ENCODE results near the gene CDYL. TPM values are rescaled to one million over a fixed set of nuclear protein-coding genes. Genes with fewer than 3 reads are reported as not detected.

Gene CDYL
- total RNA-seq, 1 donor from 2014 or later = 47.2 TPM

DNA sequence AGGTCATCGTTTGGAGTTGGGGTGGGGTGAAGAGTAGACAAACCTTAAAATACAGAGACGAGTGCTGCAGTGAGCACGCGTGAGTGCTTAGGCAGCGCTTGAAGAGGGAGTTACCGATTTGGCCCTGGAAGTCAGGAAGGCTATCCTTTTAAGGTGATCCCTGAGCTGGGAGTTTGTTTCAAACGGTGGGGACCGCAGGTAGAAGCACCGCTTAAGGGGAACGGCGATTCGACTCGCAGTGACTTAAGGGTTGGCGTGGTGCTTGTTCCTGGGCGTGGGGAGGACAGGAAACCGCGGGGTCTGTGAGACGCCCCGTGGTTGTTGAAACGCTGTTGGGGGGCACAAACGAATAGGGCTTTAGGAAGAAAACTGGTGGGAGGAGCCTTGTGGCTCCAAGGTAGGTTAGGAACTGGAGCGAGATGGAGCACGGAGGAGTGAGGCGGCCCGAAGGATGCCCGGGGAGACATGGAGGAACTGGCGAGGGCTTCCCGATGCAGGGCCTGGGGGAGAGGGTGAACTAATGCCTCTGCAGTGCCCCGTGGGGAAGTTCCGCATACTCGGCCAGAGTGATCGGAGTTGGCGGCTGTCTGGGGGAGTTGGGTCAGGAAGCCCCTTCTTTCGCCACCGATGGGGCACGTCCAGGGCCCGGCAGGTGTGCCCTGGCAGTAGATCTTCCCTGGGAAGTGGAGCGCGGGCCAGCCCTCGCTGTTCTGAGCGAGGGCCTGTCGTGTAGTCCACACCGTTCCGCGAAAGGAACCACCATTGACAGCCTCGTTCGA, 1.3 kb upstream of the CDYL start:
- no peak for DNase-seq (ENCODE audit: low read depth, low spot score)

DNA sequence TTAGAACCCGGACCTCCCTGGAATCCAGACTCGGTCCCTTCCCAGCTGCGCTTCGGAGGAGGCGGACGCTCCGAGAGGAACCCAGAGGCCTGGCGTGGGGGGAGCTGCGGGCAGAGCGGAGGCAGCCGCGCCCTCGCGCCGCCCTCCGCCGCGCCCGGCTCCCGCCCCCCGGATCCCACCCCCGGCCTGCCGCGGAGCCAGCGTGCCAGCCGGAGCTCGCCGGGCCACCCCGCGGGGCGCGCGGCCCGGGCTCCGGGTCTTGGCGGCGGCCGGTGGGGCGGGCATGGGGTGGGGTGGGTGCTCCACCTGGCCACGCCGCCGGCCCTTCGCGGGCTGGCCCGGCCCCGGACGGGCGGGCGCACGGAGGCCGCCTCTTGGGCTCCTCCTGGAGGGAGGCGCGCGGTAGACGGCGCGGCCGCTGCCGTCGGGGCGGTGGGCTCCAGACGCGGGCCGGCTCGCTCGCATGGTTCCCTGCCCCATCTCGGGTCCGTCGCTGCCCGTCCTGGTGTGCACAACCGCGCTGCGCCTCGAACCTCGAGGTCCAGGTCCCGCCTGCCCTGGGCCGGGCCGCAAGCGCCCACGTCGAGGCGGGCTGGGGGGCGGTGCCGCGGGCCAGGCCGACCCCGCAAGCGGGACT, 592 bp upstream of the CDYL start:
- DNase-seq (ENCODE audit: low read depth, low spot score) = peak; percentile 32

DNA sequence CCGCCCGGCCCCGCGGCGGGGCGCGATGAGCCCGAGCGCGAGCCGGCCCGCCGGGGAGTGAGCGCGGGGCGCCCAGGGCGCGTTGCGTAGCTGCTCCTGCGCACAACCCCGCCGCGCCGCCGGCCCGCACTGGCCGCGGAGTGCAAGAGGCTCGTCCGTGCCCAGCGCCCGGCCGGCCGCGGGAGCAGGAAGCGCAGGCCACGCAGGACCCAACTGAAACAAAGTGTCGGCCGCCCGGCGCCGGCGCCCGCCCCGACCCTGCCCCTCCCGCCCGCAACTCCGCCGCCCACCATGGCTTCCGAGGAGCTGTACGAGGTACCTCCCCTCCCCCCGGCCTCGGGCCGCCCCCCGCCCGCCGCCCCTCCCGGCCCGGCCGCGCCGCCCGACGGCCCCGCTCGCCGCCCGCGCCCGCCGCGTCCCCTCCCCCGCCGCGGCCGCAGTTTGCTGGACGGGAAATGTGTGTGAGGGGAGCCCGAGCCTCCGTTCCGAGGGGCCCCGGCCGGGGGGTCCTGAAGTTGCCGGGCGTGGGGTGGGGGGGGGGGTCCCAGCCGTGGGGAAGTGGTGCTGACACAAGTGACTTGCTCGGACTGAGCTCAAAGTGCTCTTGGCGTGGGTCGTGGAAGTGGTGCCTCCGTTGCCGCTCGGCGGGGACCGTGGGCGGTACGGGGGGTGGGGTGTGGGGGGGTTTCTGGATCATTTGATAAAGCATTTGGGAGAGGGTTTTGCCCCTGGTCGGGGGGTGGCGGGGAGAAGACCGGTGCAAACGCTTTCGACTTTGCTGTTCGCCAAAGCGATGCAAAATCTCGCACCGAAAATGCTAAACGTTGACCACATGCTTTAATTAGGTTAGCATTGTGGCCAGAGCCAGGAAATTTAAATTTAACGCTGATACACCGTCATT, 539 bp downstream of the CDYL start:
- no peak for DNase-seq (ENCODE audit: low read depth, low spot score)

DNA sequence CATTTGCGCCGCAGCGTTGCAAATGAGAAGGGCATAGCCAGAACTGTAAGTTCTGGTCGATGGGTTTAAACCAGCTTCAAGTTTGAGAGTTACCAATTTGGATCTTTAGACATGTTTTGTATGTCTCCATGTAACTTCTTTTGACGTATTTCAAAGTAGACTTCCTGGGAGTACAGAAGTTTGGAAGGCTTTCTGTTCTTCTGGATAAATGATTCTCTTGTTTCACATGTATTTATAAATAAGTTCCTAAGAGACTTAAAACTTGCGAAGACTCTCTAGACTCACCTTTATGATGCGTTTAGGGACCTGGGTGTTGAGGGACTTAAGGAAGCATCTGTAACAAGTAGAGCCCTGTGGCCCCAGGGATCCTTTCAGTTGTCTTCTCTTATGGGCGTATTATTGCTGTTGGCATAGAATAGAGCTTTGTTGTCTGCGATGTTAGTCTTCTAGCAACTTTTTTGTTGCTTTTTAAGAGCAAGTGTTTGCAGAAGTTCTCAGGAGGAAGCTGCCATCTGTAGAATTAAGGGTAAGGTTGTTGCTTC, 1.3 kb downstream of the CDYL start:
- no peak for DNase-seq (ENCODE audit: low read depth, low spot score)

DNA sequence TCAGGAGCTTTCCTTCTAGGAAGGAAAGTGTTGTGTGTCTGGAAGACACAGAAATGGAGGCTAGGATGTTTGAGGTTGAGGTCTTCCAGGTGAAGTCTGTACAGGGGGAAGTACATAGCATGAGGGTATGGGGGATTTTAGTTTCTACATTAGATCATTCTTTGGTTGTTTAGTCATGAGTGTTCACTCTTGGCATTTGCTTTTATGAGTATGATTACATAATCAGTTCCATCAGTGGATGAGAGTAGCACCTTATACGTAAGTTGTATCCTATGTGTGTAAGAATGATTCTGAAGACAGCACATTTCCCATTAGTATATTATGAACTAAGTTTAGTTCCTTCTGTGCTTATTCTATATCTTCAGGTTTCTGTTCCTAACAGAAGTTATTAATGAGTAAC, 1.9 kb downstream of the CDYL start:
- DNase-seq (ENCODE audit: low read depth, low spot score) = no peak

DNA sequence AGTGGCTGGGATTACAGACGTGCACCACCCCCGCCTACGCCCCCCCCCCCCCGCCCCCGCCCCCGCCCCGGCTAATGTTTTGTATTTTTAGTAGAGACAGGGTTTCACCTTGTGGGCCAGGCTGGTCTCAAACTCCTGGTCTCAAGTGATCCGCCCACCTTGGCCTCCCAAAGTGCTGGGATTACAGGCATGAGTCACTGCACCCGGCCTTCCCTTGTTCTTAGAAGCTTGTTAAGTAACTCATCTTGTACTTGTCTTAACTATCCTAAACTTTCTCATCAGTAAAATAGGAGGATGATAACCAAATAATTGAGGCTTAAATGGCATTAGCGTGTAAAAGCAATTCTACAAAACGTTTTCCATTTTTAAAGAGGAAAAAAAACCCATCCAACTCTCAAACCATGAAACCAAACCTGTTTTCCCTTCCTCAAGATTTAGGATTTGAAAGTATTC, 4.2 kb downstream of the CDYL start:
- no peak for DNase-seq (ENCODE audit: low read depth, low spot score)

DNA sequence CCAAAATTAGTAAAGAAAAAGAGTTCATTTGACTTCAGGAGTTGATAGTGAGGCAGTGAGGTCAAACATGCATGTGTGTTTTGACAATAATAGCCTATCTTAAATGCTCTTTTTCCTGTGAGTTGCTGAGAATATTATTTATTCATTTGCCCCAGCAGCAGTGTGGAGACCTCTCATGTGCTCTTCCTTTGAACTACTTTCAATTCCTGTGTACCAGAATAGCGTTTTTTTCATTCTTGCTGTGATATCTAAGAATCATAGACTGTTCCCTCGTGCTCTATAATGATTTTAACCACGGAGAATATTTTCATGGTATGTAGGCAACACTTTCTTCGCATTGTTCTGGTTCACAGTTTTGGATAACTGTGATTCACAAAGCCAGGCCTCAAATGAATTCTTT, 5.2 kb downstream of the CDYL start:
- DNase-seq (ENCODE audit: low read depth, low spot score) = no peak

DNA sequence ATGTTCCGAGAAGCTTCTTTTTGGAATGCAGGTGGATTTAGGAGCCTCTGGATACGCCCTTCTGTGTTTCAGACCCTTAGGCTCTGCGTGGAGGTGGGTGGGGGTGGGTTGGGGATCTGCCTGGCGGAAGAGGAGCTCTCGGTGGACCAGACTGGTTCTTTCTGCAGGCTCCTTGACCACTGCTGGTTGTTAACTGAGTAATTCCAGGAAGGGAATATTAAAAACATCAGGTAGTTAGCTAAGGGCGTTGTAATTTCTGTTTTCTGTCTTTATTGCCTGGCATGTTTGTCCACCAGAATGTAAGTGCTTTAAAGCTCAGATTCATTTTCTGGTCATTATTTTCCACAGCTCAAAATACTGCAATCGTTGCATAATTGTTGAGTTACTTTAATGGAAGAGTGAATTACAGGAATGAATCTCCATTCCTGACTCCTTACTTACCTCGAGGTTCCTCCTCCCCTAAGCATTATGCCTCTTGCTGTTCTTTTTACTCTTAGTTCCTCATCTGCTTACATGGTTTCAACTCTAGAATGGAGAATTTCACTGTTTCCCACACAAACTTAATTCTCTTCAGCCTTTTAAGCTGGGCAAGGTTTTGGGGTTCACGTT, 5.9 kb downstream of the CDYL start:
- DNase-seq (ENCODE audit: low read depth, low spot score) = no peak

DNA sequence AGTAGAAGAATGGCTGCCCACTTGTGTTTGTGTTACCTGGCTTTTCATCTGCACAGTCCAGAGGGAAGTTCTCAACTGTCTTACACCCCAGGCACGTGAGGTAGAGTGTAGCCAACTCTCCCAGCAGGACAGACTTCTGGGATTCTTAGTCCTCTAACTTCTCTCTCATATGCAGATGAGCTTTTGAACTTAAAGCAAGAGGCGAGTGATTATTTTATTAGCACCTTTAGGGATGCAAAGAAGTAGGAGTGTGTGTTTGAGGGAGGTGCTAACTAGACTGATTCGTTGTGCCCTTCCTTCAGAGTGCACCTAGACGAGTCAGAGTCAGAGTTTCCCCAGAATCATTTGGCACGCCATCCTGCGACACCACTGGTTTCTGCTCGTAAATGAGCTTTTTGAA, 10.8 kb downstream of the CDYL start:
- DNase-seq (ENCODE audit: low read depth, low spot score) = no peak

DNA sequence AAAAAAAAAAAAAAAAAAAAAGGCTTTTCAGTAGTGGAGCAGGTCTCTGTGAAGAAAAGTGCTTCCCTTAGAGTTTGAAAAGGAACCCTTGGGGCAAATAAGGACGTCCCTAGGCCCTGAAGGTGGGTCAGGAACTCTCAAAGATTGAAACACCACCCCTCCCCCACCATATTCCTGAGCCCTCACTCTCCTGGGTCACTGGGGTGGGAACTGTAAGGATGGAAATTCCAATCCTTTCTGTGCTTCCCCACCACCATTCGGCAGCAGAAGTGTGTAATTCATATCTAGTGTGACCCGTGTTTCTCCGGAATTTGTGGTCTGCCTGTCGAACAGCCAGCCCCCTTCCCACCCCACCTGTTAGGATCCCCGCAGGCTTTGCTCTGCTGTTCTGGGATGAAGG, 12.3 kb downstream of the CDYL start:
- DNase-seq (ENCODE audit: low read depth, low spot score) = no peak

DNA sequence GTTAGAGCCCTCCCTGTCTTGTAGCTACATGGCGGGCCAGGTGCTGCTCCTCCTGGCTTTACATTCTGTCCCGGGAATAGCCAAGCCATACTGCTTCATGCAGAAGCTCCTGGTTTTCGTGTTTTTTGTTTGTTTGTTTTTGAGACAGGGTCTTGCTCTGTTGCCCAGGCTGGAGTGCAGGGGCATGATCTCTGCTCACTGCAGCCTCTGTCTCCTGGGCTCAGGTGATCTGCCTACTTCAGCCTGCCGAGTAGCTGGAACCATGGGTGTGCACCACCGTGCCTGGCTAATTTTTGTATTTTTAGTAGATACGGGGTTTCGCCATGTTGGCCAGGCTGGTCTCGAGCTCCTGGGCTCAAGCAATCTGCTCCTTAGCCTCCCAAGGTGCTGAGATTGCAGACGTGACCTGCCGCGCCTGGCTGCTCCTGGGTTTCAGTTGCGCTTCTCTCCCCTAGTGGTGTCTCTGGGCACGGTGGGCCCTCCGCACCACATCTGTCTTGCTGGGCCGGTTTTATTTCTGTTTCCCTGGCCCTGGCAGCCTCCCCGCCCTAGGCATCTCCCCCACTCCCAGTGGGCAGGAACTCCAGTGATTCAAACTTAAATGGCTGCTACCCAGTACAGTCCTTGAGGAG, 12.9 kb downstream of the CDYL start:
- DNase-seq (ENCODE audit: low read depth, low spot score) = no peak

DNA sequence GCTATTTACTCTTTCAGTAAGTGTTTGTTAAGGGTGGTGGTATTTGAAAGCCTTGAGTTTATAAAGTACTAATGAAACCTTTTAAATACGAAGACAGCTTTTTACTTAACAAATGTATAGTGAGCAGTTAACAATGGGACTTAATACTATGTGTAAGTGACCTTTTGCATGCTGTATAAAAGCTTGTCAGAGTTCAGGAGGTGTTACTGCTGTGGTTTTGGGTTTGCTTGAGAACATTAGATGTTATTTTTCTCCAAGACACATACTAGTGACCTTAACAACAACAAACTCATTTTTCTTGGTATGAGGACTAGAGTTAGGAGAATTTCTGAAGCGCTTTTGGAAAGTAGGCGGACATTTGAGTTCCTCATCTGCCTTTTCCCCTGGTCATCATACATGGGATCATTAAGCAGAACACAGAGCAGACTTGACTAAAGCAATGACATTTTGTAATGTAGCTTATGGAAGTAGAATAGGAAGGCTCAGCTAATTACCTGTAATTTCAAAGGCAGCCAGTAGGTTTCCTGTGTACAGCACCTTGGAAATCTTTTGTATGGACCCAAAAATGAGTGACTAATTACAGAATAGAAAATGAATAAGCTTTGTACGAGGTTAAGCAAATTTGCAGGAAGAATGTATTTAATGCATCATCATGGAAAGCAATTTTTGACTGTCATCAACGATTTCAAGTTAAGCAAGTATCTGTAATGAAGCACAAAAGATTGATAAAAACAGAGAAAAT, 14.1 kb downstream of the CDYL start:
- no peak for DNase-seq (ENCODE audit: low read depth, low spot score)

DNA sequence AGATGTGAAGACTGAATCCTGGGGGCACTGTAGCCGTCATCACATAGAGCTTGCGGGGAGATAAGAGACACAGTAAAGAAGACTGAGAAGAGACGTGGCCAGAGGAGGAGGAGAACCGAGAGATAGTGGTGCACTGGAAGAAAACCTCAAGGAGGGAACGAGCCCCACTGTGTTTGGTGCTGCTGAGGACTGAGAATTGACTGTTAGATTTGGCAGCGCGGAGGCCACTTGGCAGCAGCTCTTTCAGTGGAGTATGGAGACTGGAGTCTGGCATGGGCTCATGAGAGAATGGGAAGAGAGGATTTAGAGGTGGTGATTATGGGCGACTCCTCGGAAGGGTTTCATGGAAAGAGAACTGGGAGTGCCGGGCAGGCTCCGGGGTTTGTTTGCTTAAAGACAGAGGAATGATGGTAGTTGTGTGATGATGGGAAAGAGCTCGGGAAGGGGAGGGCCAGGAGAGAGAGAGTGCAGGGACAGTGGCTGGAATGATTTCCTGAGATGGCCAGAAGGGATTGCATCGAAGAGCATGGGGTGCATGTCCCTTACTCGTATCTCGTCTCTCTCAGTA, 18.0 kb downstream of the CDYL start:
- no peak for DNase-seq (ENCODE audit: low read depth, low spot score)

DNA sequence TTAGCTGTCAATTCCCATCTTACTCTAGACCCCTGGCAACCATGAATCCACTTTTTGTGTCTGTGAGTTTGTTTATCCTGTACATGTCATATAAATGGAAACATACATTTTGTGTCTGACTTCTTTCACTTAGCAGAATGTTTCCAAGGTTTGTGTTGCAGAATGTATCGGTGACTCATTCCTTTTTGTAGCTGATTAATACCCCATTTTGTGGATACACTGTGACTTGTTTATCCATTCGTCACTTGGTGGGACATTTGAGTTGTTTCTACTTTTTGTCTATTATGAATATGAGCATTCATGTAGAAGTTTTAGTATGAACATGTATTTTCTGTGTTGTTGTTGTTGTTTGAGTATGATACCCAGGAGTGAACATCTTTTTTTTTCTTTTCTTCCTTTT, 21.4 kb downstream of the CDYL start:
- no peak for DNase-seq (ENCODE audit: low read depth, low spot score)

DNA sequence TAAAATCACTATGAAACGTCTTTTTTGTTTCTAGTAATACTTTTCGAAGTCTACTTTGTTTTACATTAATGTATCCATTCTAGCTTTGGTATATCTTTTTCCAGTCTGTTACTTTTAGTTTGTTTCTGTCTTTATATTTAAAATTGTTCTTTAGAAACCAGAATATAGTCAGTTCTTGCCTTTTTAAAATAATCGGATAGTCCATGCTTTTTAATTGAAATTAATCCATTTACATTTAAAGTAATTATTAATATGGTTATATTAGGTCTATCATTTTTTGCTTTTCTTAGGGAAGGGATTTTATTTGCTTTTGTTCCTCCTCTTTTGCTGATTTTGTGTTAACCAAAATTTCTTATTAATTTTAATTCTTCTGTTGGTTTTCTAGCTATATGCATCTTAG, 23.7 kb downstream of the CDYL start:
- DNase-seq (ENCODE audit: low read depth, low spot score) = no peak

DNA sequence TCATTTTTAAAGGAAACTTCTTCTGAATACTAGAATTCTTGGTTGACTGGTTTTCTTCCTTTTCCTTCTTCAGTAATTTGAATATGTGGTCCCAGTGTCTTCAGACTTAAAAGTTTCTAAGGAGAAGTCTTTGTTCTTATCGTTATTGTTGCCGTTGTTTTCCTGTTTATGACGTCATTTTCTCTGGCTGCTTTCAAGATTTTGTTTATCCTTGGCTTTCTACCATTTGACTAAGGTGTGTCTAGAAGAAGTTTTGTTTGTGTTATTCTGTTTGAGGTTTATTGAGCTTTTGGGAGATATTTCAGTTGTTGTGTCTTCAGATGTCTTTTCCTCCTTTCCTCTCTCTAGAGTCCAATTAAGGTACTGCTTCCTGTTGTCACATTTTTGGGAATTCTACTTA, 24.5 kb downstream of the CDYL start:
- DNase-seq (ENCODE audit: low read depth, low spot score) = no peak

DNA sequence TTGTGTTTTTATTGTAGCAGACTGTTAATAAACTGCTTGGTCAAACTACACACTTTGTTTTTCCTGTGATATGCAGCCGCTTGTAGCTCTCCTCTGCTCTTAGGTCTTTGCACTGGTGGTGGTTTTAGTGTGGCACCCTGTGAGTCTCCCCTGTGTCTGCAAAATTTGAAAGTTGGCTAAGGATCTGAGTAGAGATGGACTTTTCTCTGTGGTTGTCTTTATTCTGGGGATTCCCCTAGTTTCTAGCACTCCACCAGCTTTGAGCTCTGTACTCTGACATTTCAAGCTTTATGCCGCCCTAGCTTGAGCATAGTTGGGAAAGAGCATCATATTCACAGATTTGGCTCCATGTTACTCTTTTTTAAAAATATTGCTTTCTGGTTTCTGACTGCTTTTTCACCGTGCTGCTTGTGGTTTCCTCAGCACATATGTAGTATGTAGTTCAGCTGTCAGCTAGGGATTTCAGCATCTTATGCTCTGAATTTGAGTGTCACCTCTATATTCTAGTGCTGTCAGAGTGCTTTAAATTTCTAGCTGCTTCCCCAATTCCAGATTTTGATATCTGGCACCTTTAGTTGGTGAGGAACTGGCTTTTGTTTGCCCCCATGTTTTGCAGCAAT, 25.4 kb downstream of the CDYL start:
- no peak for DNase-seq (ENCODE audit: low read depth, low spot score)

DNA sequence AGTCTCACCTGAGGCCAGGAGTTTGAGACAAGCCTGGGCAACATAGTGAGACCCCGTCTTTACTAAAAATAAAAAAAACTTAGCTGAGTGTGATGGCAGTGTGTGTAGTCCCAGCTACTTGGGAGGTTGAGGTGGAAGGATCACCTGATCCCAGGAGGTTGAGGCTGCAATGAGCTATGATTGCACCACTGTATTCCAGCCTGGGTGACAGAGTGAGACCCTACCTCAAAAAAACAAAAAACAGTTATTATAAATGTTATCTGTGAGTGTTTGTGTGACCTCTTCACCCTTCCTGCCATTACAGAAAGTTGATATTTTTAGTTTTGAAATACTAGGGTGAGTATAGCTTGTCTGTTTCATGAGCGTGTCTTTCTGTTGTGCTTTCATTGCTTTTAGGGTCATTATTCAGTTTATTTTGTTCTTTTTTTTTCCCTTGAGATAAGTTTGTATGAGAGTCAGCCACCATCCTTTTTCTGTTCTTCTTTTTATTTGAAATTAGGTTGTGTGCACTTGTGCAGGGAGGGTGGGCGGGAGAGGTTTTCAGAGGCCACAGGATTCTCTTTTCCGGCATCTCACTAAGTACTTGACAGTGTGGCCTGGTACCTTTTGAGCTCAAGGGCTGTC, 26.2 kb downstream of the CDYL start:
- DNase-seq (ENCODE audit: low read depth, low spot score) = no peak

DNA sequence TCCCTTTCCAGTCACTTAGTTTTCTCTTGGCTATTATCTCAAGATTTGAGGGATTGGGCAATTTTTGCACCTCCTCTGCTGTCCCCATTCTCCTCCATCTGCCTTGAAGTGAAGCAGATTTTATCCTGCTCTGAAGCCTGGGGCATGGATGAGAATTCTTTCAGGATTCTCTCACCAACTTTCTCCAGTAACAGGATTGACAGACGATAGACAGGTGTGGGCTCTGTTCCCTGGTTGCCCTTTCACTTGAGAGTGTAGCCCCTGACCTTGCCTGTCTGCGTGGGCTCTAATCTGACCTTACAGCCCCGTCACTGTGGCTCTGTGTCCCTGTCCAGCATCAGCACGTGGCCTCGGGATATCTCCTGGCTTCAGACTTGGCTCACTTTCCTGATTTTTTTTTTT, 27.1 kb downstream of the CDYL start:
- no peak for DNase-seq (ENCODE audit: low read depth, low spot score)

Data from pulmonary artery endothelial cell (primary cell).